ENCODE measurements around the gene FLT1. TPM values are rescaled to one million over a fixed set of nuclear protein-coding genes. Genes with fewer than 3 reads are reported as not detected.

The FLT1 gene
- total RNA-seq, 1 donor from 2014 or later = 0.47 TPM

GRCh38 chr13:28535734-28536133, 40.8 kb upstream of the FLT1 start:
- TF ChIP-seq EZH2 (IDR thresholded peaks at IDR 0.05) = no peak
- no peak for TF ChIP-seq CTCF (IDR thresholded peaks at IDR 0.05)
- TF ChIP-seq EZH2phosphoT487 (IDR thresholded peaks at IDR 0.05) = no peak
- no peak overlapping the region for H3K27ac Mint-ChIP-seq
- H3K27ac ChIP-seq = no peak overlapping the region
- no peak overlapping the region for H2AFZ ChIP-seq (replicated peaks)
- H3K4me3 Mint-ChIP-seq = no peak overlapping the region
- H3K4me2 ChIP-seq = no peak overlapping the region
- no peak overlapping the region for H3K4me3 ChIP-seq
- peaks cover 18% of the 10 kb centered on the region for H3K9me3 Mint-ChIP-seq
- no peaks in the 10 kb centered on the region for H4K20me1 ChIP-seq (ENCODE audit: low read depth)
- H3K4me1 ChIP-seq = no peaks in the 10 kb centered on the region
- H3K4me1 Mint-ChIP-seq = no peaks in the 10 kb centered on the region
- H3K27me3 ChIP-seq = peaks cover 40% of the 10 kb centered on the region
- no peak overlapping the region for H3K9ac ChIP-seq
- peaks cover 3% of the 10 kb centered on the region for H3K36me3 Mint-ChIP-seq
- no peak for DNase-seq (ENCODE audit: low spot score)
- H3F3A ChIP-seq (ENCODE audit: low read depth) = peaks cover 25% of the 10 kb centered on the region
- no peaks in the 10 kb centered on the region for H3K9me3 ChIP-seq (ENCODE audit: low read depth)
- H3K36me3 ChIP-seq = no peaks in the 10 kb centered on the region
- peaks cover 14% of the 10 kb centered on the region for H3K27me3 Mint-ChIP-seq (ENCODE audit: insufficient read depth, low read depth)
- no peaks in the 10 kb centered on the region for H3K79me2 ChIP-seq (ENCODE audit: low read depth)

DNA sequence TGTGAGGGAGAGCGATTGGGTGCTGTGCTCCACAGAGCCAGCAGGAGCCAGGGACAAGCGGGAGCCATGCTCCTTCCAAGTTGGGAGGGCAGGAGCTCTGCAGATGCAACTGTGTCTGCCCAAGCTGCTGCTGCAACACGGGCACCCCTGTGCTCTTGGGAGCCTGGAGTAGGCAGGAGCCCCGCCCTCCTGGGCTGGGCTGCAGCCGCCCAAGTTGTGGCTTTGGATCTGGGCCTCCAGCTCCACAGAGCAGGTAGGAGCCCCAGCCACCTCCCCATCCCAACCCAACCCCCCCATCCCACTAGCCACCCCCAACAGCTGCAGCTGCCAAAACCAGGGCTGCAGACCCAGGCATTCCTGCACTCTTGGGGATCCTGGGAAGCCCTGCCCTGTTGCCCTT, 39.9 kb upstream of the FLT1 start:
- peaks cover 18% of the 10 kb centered on the region for H3K9me3 Mint-ChIP-seq
- no peak overlapping the region for H3K27ac Mint-ChIP-seq
- H3K36me3 Mint-ChIP-seq = peaks cover 3% of the 10 kb centered on the region
- Histone ChIP-seq H3F3A (ENCODE audit: low read depth) (peaks cover 34% of the 10 kb centered on the region), H3K4me1 (no peaks in the 10 kb centered on the region), H3K4me3 (no peak overlapping the region), H3K4me2 (no peak overlapping the region), H4K20me1 (ENCODE audit: low read depth) (no peaks in the 10 kb centered on the region), H3K9me3 (ENCODE audit: low read depth) (no peaks in the 10 kb centered on the region), H3K36me3 (no peaks in the 10 kb centered on the region), H3K27me3 (peaks cover 50% of the 10 kb centered on the region), H2AFZ (replicated peaks) (no peak overlapping the region), H3K9ac (no peak overlapping the region), H3K79me2 (ENCODE audit: low read depth) (no peaks in the 10 kb centered on the region), H3K27ac (no peak overlapping the region)
- TF ChIP-seq CTCF (IDR thresholded peaks at IDR 0.05) (no peak), EZH2 (IDR thresholded peaks at IDR 0.05) (no peak), EZH2phosphoT487 (IDR thresholded peaks at IDR 0.05) (no peak)
- no peak for DNase-seq (ENCODE audit: low spot score)
- H3K4me1 Mint-ChIP-seq = no peaks in the 10 kb centered on the region
- H3K27me3 Mint-ChIP-seq (ENCODE audit: insufficient read depth, low read depth) = peaks cover 14% of the 10 kb centered on the region
- H3K4me3 Mint-ChIP-seq = no peak overlapping the region

DNA sequence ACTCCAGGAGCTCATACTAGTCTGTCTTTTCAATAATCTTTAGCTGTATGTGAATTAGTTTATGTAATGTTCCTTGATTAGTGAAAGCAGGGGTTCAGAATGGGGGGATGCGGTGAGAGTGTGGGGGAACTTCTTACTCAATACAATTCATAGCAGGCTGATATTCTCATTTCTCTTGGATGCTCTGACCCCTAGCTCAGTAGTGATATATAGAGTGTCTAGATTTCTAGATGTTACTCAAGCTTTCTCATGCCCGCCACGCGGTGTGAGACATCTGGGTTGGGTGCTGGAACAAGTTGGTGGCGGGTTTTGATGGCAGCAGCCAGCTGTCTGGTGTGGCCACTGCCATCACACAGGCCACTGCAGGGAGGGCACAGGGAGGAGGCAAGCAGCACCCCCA, 39.3 kb upstream of the FLT1 start:
- Histone ChIP-seq H3K4me1 (no peaks in the 10 kb centered on the region), H3K27ac (no peak overlapping the region), H3K27me3 (peaks cover 55% of the 10 kb centered on the region), H3K79me2 (ENCODE audit: low read depth) (no peaks in the 10 kb centered on the region), H2AFZ (replicated peaks) (no peak overlapping the region), H3F3A (ENCODE audit: low read depth) (peaks cover 34% of the 10 kb centered on the region), H3K9me3 (ENCODE audit: low read depth) (no peaks in the 10 kb centered on the region), H3K4me3 (no peak overlapping the region), H3K4me2 (no peak overlapping the region), H3K36me3 (no peaks in the 10 kb centered on the region), H3K9ac (no peak overlapping the region), H4K20me1 (ENCODE audit: low read depth) (no peaks in the 10 kb centered on the region)
- Mint-ChIP-seq H3K9me3 (peaks cover 18% of the 10 kb centered on the region), H3K36me3 (peaks cover 3% of the 10 kb centered on the region), H3K27ac (no peak overlapping the region), H3K4me3 (peak overlapping the region; percentile 86), H3K4me1 (no peaks in the 10 kb centered on the region), H3K27me3 (ENCODE audit: insufficient read depth, low read depth) (peaks cover 15% of the 10 kb centered on the region)
- no peak for TF ChIP-seq EZH2 (IDR thresholded peaks at IDR 0.05)
- no peak for TF ChIP-seq EZH2phosphoT487 (IDR thresholded peaks at IDR 0.05)
- TF ChIP-seq CTCF (IDR thresholded peaks at IDR 0.05) = no peak
- no peak for DNase-seq (ENCODE audit: low spot score)

Measured in neural progenitor cell (in vitro differentiated cells).